ENCODE results near the gene AMPH. TPM values are rescaled to one million over a fixed set of nuclear protein-coding genes. Genes with fewer than 3 reads are reported as not detected.

AMPH gene
- total RNA-seq, 6 donors from 2014 or later, result 0.61 to 25.1 (median 2.5) TPM

GRCh38 chr7:38374507-38374906 lies 256.7 kb downstream of the AMPH start:
- DNase-seq (no peak), ATAC-seq (ENCODE audit: low FRiP score in 2 of 2) (no peak)
- Histone ChIP-seq H3K4me3 (no peak overlapping the region), H3K4me1 (peaks cover 8 to 10% (median 8%) of the 10 kb centered on the region in 4 donors), H3K9me3 (no peaks in the 10 kb centered on the region), H3K27ac (no peak overlapping the region), H3K36me3 (no peaks in the 10 kb centered on the region), H3K27me3 (no peaks in the 10 kb centered on the region)
- TF ChIP-seq CTCF (IDR thresholded peaks at IDR 0.05), result peak; percentile 35 to 60 (median 52)
- TF ChIP-seq POLR2A (IDR thresholded peaks at IDR 0.05), result no peak
- 39 to 40% methylated on average over 6 of the region's 6 CpGs for WGBS, 2 donors

GRCh38 chr7:38373155-38373554 lies 258.0 kb downstream of the AMPH start:
- WGBS, 2 donors, result 59 to 78% methylated on average over 7 to 8 of the region's 8 CpGs
- no peaks in the 10 kb centered on the region for H3K27me3 ChIP-seq
- DNase-seq (no peak), ATAC-seq (ENCODE audit: low FRiP score in 2 of 2) (no peak)
- no peaks in the 10 kb centered on the region for H3K36me3 ChIP-seq
- H3K9me3 ChIP-seq, result no peaks in the 10 kb centered on the region
- TF ChIP-seq CTCF (IDR thresholded peaks at IDR 0.05), result no peak
- no peak for TF ChIP-seq EP300 (IDR thresholded peaks at IDR 0.05)
- no peak for TF ChIP-seq POLR2AphosphoS5 (IDR thresholded peaks at IDR 0.05)
- no peak for TF ChIP-seq POLR2A (IDR thresholded peaks at IDR 0.05)
- H3K4me1 ChIP-seq, result peaks cover 8 to 21% (median 11%) of the 10 kb centered on the region in 4 donors
- no peak overlapping the region for H3K4me3 ChIP-seq
- no peak overlapping the region for H3K27ac ChIP-seq

- ATAC-seq (ENCODE audit: low FRiP score in 2 of 2) (no peak), DNase-seq (no peak)
- Histone ChIP-seq H3K4me1 (peaks cover 8 to 26% (median 16%) of the 10 kb centered on the region in 4 donors), H3K27me3 (no peaks in the 10 kb centered on the region), H3K9me3 (no peaks in the 10 kb centered on the region), H3K36me3 (no peaks in the 10 kb centered on the region), H3K4me3 (no peak overlapping the region), H3K27ac (no peak overlapping the region)
- TF ChIP-seq CTCF (IDR thresholded peaks at IDR 0.05), result no peak
- TF ChIP-seq POLR2AphosphoS5 (IDR thresholded peaks at IDR 0.05), result no peak
- TF ChIP-seq EP300 (IDR thresholded peaks at IDR 0.05), result no peak
- TF ChIP-seq POLR2A (IDR thresholded peaks at IDR 0.05), result no peak
- 91 to 96% methylated on average over 7 of the region's 7 CpGs for WGBS, 2 donors
Observed at GRCh38 chr7:38372290-38372689, 258.9 kb downstream of the AMPH start.

GRCh38 chr7:38369816-38370493 lies 261.2 kb downstream of the AMPH start:
- peak overlapping the region in 1 of 4 donors; percentile 5 for H3K4me3 ChIP-seq

More at GRCh38 chr7:38369816-38370493, 261.2 kb downstream of the AMPH start:
- Histone ChIP-seq H3K27ac (peak overlapping the region in 2 of 4 donors; percentile 23 to 61), H3K4me1 (peaks cover 8 to 26% (median 16%) of the 10 kb centered on the region in 4 donors), H3K27me3 (no peaks in the 10 kb centered on the region), H3K36me3 (no peaks in the 10 kb centered on the region), H3K9me3 (no peaks in the 10 kb centered on the region)
- WGBS, 2 donors, result 27 to 32% methylated on average over 8 of the region's 8 CpGs
- ATAC-seq (ENCODE audit: low FRiP score in 2 of 2) (peak; percentile 91 to 95), DNase-seq (peak in 1 of 2 donors; percentile 93)
- peak; percentile 72 to 91 (median 79) for TF ChIP-seq CTCF (IDR thresholded peaks at IDR 0.05)
- peak in 1 of 2 donors; percentile 5 for TF ChIP-seq POLR2AphosphoS5 (IDR thresholded peaks at IDR 0.05)
- no peak for TF ChIP-seq EP300 (IDR thresholded peaks at IDR 0.05)

All from upper lobe of left lung (tissue), 6 donors.